Heart right ventricle (tissue), 16 donors: ENCODE data around the gene CXCL12. TPM values are rescaled to one million over a fixed set of nuclear protein-coding genes. Genes with fewer than 3 reads are reported as not detected.

Experiments used
- ATAC-seq, 8 donors: fragments of 200-7000 bp; cut with Tn5 transposase; one replicate each; pipeline ENCODE4 v1.9.1; 2020; ENCODE audit warnings: mild to moderate bottlenecking in 8 of 8, moderate library complexity in 8 of 8, moderate number of reproducible peaks in 1 of 8
- DNase-seq, 2 donors: peaks; one replicate each; pipeline ENCODE4 v3.0.0-alpha.2; 2020
- H3K27ac ChIP-seq, 10 donors: fragments of 200-600 bp; sonication (generic) in 2 of 10; one replicate each; pipeline versions ENCODE4 v1.5.0 to v1.8.0; 2020 to 2022; ENCODE audit warnings: mild to moderate bottlenecking in 3 of 10
- H3K27me3 ChIP-seq, 7 donors: fragments of 200-600 bp; one replicate each; pipeline ENCODE4 v1.8.0; 2021 to 2022; ENCODE audit warnings: mild to moderate bottlenecking in 2 of 7
- H3K36me3 ChIP-seq, 9 donors: fragments of 200-600 bp; sonication (generic) in 1 of 9; one replicate each; pipeline versions ENCODE4 v1.5.0 to v1.8.0; 2020 to 2022; ENCODE audit warnings: mild to moderate bottlenecking in 2 of 9
- H3K4me1 ChIP-seq, 9 donors: fragments of 200-600 bp; sonication (generic) in 1 of 9; one replicate each; pipeline versions ENCODE4 v1.5.0 to v1.8.0; 2020 to 2022; ENCODE audit warnings: mild to moderate bottlenecking in 4 of 9
- H3K4me3 ChIP-seq, 10 donors: fragments of 200-600 bp; sonication (generic) in 2 of 10; one replicate each; pipeline versions ENCODE4 v1.5.0 to v1.8.0; 2020 to 2022; ENCODE audit warnings: mild to moderate bottlenecking in 7 of 10, moderate library complexity in 2 of 10
- H3K9me3 ChIP-seq, 11 donors: fragments of 200-600 bp in 10 of 11; sonication (generic) in 2 of 11; one replicate each; pipeline versions ENCODE4 v1.5.0 to v1.8.0; 2013 to 2022; ENCODE audit warnings: mild to moderate bottlenecking in 2 of 11, control low read depth in 1 of 11, moderate library complexity in 1 of 11
- CTCF ChIP-seq, 9 donors: fragments of 200-600 bp; sonication (generic) in 2 of 9; IDR thresholded peaks; one replicate each; pipeline versions ENCODE4 v1.5.0 to v1.8.0; 2021 to 2022; ENCODE audit warnings: antibody characterized with exemption in 9 of 9, mild to moderate bottlenecking in 5 of 9, moderate library complexity in 1 of 9
- WGBS, 2 donors: extraction: QIAGEN DNeasy Blood & Tissue Kit; methylation state at CpG; one replicate each; pipeline ENCODE4 v1.1.7; 2013; ENCODE audit warnings: inconsistent platforms in 1 of 2; 5-methylcytosine and 5-hydroxymethylcytosine counted together
- intact Hi-C, 10 donors: fragments of 100-400 bp; cut with DNase I; formaldehyde crosslinking; loops; one replicate each; pipeline versions ENCODE4 v1.11.1 to v1.14.2; 2022
- polyA plus RNA-seq, 2 donors: library from polyadenylated mRNA; stranded (reverse); fragments of 200-250 nt; gene quantifications; one replicate each; pipeline ENCODE4 v1.2.3, GENCODE V29; 2013
- total RNA-seq, 10 donors: library from RNA; stranded (reverse); fragmentation: NEBNext Ultra II Directional in 3 of 10; extraction: Animal tissue kit (Norgen Biotek cat#: 25700) in 3 of 10; gene quantifications; one replicate each; pipeline versions ENCODE4 v1.2.1 to v1.2.4, GENCODE V29; 2021 to 2023
- donor health status: Arrhythmogenic right ventricular cardiomyopathy.
- donor health status: ischemic (EF 13 %, LVEDD 7.1; RV severe dilation, severe dysfunction).
- donor health status: healthy with polysubstance abuse.
- donor health status: DM: no; HTN: yes; CAD: no.
- donor health status: DM: no; HTN: no; CAD: no.
- donor health status: ischemic (EF 25% LVEDD 6.9; RV normal size, moderate dysfunction).
- donor health status: ischemic (EF 25% LVEDD 5.7; RV mildly dilated, moderate dysfunction).
- donor health status: healthy.
- donor health status: DM: yes; HTN: yes; CAD: no.
- donor health status: Ischemic cardiomyopathy.
- donor health status: ischemic (EF 35%, LVEDD 5.7; RV mildly dilated, moderate dysfunction).
- donor health status: nonischemic (EF 11% LVEDD 7.7; RV severe dilation, severe dysfunction).
- donor health status: DM: yes; HTN: yes; CAD: no.
- donor health status: PGD.
- donor health status: ischemic (EF 29% LVEDD 5.4; RV normal size, mild dysfunction).
- donor health status: nonischemic (EF 23%, LVEDD 6.1; RV moderate dilation, normal function).

Gene CXCL12
- total and polyA plus RNA-seq, 12 donors = 53.7 to 275 (median 116) TPM

- Histone ChIP-seq H3K4me1 (peaks cover 3 to 36% (median 11%) of the 10 kb centered on the region in 9 donors), H3K27ac (no peak overlapping the region), H3K36me3 (no peaks in the 10 kb centered on the region), H3K27me3 (peaks cover 0 to 35% (median 0%) of the 10 kb centered on the region in 7 donors), H3K9me3 (no peaks in the 10 kb centered on the region), H3K4me3 (no peak overlapping the region)
- DNase-seq = no peak
- TF ChIP-seq CTCF (IDR thresholded peaks at IDR 0.05) = no peak
- no peak for ATAC-seq
- WGBS, 2 donors = 92 to 93% methylated on average over 6 of the region's 6 CpGs
- intact Hi-C loops = loop anchor here in 9 of 10 donors (2.0 to 10.0 kb wide), 14 partner anchors 74 to 716 kb away; no protein-coding TSS in a partner anchor
Observed at GRCh38 chr10:44388641-44389040, 3.7 kb upstream of the CXCL12 start.

- peaks cover 0 to 42% (median 0%) of the 10 kb centered on the region in 7 donors for H3K27me3 ChIP-seq
- intact Hi-C loops = loop anchor here (2.0 to 10.0 kb wide), 18 partner anchors 73 to 717 kb away; no protein-coding TSS in a partner anchor
- H3K36me3 ChIP-seq = no peaks in the 10 kb centered on the region
- ATAC-seq = no peak
- H3K4me1 ChIP-seq = peaks cover 3 to 38% (median 12%) of the 10 kb centered on the region in 9 donors
- no peak for TF ChIP-seq CTCF (IDR thresholded peaks at IDR 0.05)
- DNase-seq = no peak
- no peak overlapping the region for H3K4me3 ChIP-seq
- no peak overlapping the region for H3K27ac ChIP-seq
- no peaks in the 10 kb centered on the region for H3K9me3 ChIP-seq
- WGBS, 2 donors = 94 to 95% methylated on average over 7 of the region's 7 CpGs
Observed at GRCh38 chr10:44387853-44388251, 3.0 kb upstream of the CXCL12 start.

- peak overlapping the region in 3 of 10 donors; percentile 81 to 92 (median 91) for H3K27ac ChIP-seq
- H3K9me3 ChIP-seq = no peaks in the 10 kb centered on the region
Observed at GRCh38 chr10:44386546-44387052, 1.7 kb upstream of the CXCL12 start.

More at GRCh38 chr10:44386546-44387052, 1.7 kb upstream of the CXCL12 start:
- TF ChIP-seq CTCF (IDR thresholded peaks at IDR 0.05) = peak; percentile 87 to 95 (median 91)
- intact Hi-C loops = loop anchor here (1.0 to 10.0 kb wide), 20 partner anchors 72 to 716 kb away; no protein-coding TSS in a partner anchor
- 2 to 3% methylated on average over 35 of the region's 35 CpGs for WGBS, 2 donors
- Histone ChIP-seq H3K4me3 (peak overlapping the region in 5 of 10 donors; percentile 19 to 95 (median 25)), H3K27me3 (peaks cover 0 to 48% (median 0%) of the 10 kb centered on the region in 7 donors), H3K36me3 (no peaks in the 10 kb centered on the region), H3K4me1 (peaks cover 3 to 51% (median 22%) of the 10 kb centered on the region in 9 donors)
- DNase-seq (peak; percentile 51 to 79), ATAC-seq (peak; percentile 80 to 87 (median 83))
